ENCODE measurements around the gene MDH1. TPM values are rescaled to one million over a fixed set of nuclear protein-coding genes. Genes with fewer than 3 reads are reported as not detected.

The MDH1 gene
- total RNA-seq, 1 donor from 2014 or later, result 80.5 TPM

- no peak overlapping the region for H3K27ac Mint-ChIP-seq (ENCODE audit: unreplicated experiment)
- H3K4me1 Mint-ChIP-seq (ENCODE audit: unreplicated experiment), result no peaks in the 10 kb centered on the region
- no peak overlapping the region for H3K4me3 Mint-ChIP-seq (ENCODE audit: unreplicated experiment)
- no peaks in the 10 kb centered on the region for H3K36me3 Mint-ChIP-seq (ENCODE audit: low read depth, unreplicated experiment)
- TF ChIP-seq CTCF (IDR thresholded peaks at IDR 0.05; ENCODE audit: unreplicated experiment), result no peak
- H3K9me3 Mint-ChIP-seq (ENCODE audit: unreplicated experiment), result no peaks in the 10 kb centered on the region
- no peak for DNase-seq (ENCODE audit: low spot score)
- H3K27me3 Mint-ChIP-seq (ENCODE audit: unreplicated experiment), result no peaks in the 10 kb centered on the region
These were observed 63.9 kb downstream of the MDH1 start for GRCh38 chr2:63652652-63652985.

GRCh38 chr2:63654959-63655358, 66.2 kb downstream of the MDH1 start:
- Mint-ChIP-seq H3K27me3 (ENCODE audit: unreplicated experiment) (no peaks in the 10 kb centered on the region), H3K27ac (ENCODE audit: unreplicated experiment) (no peak overlapping the region), H3K4me3 (ENCODE audit: unreplicated experiment) (no peak overlapping the region), H3K4me1 (ENCODE audit: unreplicated experiment) (no peaks in the 10 kb centered on the region), H3K9me3 (ENCODE audit: unreplicated experiment) (no peaks in the 10 kb centered on the region), H3K36me3 (ENCODE audit: low read depth, unreplicated experiment) (no peaks in the 10 kb centered on the region)
- TF ChIP-seq CTCF (IDR thresholded peaks at IDR 0.05; ENCODE audit: unreplicated experiment), result no peak
- DNase-seq (ENCODE audit: low spot score), result no peak

Other genes starting within 250 kb of the MDH1 start
- gene WDPCP, start 486 bp upstream of the MDH1 start, total RNA-seq (ENCODE audit: unreplicated experiment), result 5.7 TPM